ENCODE results near the gene RNASET2. TPM values are rescaled to one million over a fixed set of nuclear protein-coding genes. Genes with fewer than 3 reads are reported as not detected.
A peak's percentile ranks its signal among the peaks of the same experiment; 100 is the strongest.

RNASET2 gene, protein sequence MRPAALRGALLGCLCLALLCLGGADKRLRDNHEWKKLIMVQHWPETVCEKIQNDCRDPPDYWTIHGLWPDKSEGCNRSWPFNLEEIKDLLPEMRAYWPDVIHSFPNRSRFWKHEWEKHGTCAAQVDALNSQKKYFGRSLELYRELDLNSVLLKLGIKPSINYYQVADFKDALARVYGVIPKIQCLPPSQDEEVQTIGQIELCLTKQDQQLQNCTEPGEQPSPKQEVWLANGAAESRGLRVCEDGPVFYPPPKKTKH
- total RNA-seq, result 10 to 100 TPM; 29.1 to 56.7 (median 41.2) TPM

DNA sequence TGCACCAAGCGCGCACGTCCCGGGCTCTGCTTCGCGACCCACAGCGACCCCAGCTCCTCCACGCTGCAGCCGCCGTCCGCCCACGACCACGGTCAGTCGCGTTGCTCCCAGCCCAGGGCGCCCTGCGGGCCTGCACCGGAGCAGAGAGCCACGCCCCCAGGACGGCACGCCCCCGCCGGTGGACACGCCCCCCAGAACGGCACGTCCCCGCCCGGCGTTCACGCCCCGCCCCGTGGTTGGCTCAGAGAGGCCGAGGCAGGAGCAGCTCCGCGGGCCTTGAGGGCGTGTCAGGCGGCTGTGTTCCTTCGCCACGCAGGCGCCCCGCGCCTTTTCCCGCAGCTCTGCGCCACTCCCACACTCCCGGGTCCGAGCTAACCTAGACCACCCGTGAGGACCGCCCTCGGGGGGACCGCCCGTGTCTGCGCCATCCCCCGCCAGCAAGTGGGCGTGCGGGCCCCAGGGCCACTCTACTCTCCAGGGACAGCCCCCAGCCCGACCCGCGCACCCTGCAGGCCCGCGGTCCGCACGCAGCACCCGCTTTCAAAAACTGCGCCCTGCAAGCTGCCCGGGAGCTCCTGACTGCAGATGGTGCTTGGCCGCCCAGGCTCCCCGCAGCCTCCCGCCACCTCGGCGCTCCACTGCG, at the start of gene RNASET2:
Gene RNASET2 (minus strand): TSS at position 107 of the 643 bp plus-strand sequence. CDS start 368 bp downstream, outside the sequence.
- WGBS, 2 donors, result 3% methylated on average over 12 of the region's 71 CpGs; no CpG with 5 or more reads in 1 of the 2 donors
- TF ChIP-seq POLR2A (IDR thresholded peaks at IDR 0.05), result peak in 2 of 4 donors; percentile 57 to 94
- TF ChIP-seq, protein P1, sequence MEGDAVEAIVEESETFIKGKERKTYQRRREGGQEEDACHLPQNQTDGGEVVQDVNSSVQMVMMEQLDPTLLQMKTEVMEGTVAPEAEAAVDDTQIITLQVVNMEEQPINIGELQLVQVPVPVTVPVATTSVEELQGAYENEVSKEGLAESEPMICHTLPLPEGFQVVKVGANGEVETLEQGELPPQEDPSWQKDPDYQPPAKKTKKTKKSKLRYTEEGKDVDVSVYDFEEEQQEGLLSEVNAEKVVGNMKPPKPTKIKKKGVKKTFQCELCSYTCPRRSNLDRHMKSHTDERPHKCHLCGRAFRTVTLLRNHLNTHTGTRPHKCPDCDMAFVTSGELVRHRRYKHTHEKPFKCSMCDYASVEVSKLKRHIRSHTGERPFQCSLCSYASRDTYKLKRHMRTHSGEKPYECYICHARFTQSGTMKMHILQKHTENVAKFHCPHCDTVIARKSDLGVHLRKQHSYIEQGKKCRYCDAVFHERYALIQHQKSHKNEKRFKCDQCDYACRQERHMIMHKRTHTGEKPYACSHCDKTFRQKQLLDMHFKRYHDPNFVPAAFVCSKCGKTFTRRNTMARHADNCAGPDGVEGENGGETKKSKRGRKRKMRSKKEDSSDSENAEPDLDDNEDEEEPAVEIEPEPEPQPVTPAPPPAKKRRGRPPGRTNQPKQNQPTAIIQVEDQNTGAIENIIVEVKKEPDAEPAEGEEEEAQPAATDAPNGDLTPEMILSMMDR (IDR thresholded peaks at IDR 0.05), result no peak
- intact Hi-C loops (cut with DNase I), result no loop called here
- peaks cover 0 to 12% (median 0%) of the 10 kb centered on the region in 3 donors for H3K36me3 ChIP-seq
- H3K27ac ChIP-seq, result peak within 1 kb of the TSS; percentile 85 to 93 (median 88)
- peaks cover 7 to 51% (median 9%) of the 10 kb centered on the region in 3 donors for H3K4me1 ChIP-seq
- no peaks in the 10 kb centered on the region for H3K9me3 ChIP-seq
- H3K4me3 ChIP-seq, result peak within 1 kb of the TSS; percentile 64 to 95 (median 94)
- no peaks in the 10 kb centered on the region for H3K27me3 ChIP-seq
- DNase-seq, result peak; percentile 81

DNA sequence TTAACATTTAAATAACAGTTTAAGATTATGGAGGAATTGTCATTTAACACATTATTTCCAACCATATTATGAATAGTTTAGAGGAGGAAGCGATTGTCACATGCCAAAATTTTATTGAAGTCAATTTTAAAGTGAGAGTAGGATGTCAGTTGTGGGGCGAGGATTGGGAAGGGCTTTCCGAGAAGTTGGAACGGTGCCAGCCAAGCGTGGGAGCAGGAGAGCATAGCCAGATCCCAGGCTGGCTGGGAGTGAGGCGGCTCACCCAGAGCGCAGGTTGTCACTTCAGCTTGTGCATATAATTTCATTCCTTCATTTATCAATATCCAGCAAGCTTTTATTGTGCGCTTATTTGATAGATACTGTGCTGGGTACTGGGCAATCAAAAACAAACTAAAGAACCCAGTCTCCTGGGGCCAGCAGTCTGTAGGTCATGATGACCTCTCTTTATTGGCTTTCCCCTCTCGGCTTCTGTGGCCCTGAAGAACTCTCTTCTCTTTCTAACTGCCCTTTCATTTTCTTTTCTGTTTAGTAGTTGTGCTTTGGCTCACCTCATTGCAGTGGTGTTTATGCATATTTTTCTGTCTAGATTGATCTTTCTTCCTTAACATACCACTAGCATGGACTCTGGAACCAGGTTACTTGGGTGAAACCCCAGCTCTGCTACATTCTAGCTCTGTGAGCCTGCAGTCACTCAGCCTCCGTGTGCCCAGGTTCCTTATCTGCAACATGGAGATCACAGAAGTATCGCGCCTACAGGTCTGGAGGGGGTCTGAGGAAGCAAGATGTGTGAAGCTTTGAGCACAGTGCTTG, 49.2 kb upstream of the RNASET2 start:
- TF ChIP-seq, protein P1 (IDR thresholded peaks at IDR 0.05), result no peak
- TF ChIP-seq POLR2A (IDR thresholded peaks at IDR 0.05), result no peak
- intact Hi-C loops (cut with DNase I), result no loop called here
- H3K27ac ChIP-seq, result no peak overlapping the region
- H3K4me3 ChIP-seq, result no peak overlapping the region
- no peaks in the 10 kb centered on the region for H3K9me3 ChIP-seq
- peaks cover 0 to 49% (median 0%) of the 10 kb centered on the region in 3 donors for H3K36me3 ChIP-seq
- WGBS, 2 donors, result 71 to 77% methylated on average over 12 of the region's 12 CpGs
- H3K27me3 ChIP-seq, result no peaks in the 10 kb centered on the region
- peaks cover 0 to 14% (median 5%) of the 10 kb centered on the region in 3 donors for H3K4me1 ChIP-seq
- DNase-seq, result no peak

- H3K27me3 ChIP-seq, result no peaks in the 10 kb centered on the region
- 76 to 89% methylated on average over 2 of the region's 2 CpGs for WGBS, 2 donors
- H3K4me1 ChIP-seq, result peaks cover 0 to 36% (median 16%) of the 10 kb centered on the region in 3 donors
- DNase-seq, result no peak
- no peaks in the 10 kb centered on the region for H3K9me3 ChIP-seq
- no peak overlapping the region for H3K4me3 ChIP-seq
- H3K27ac ChIP-seq, result no peak overlapping the region
- TF ChIP-seq, protein P1 (IDR thresholded peaks at IDR 0.05), result no peak
- TF ChIP-seq POLR2A (IDR thresholded peaks at IDR 0.05), result no peak
- intact Hi-C loops (cut with DNase I), result no loop called here
- peaks cover 0 to 14% (median 0%) of the 10 kb centered on the region in 3 donors for H3K36me3 ChIP-seq
These were observed 44.4 kb upstream of the RNASET2 start for GRCh38 chr6:167000759-167001158.

- Histone ChIP-seq H3K4me1 (peaks cover 0 to 33% (median 16%) of the 10 kb centered on the region in 3 donors), H3K27me3 (no peaks in the 10 kb centered on the region), H3K27ac (peak overlapping the region; percentile 71 to 86 (median 82)), H3K4me3 (peak overlapping the region; percentile 90 to 99 (median 96)), H3K36me3 (peaks cover 0 to 8% (median 0%) of the 10 kb centered on the region in 3 donors), H3K9me3 (no peaks in the 10 kb centered on the region)
- WGBS, 2 donors, result 2 to 6% methylated on average over 5 to 10 of the region's 10 CpGs
- TF ChIP-seq, protein P1 (IDR thresholded peaks at IDR 0.05), result no peak
- TF ChIP-seq POLR2A (IDR thresholded peaks at IDR 0.05), result no peak
- intact Hi-C loops (cut with DNase I), result loop anchor here (10.0 kb wide), 1 partner anchor 225 kb away; no protein-coding TSS in a partner anchor
- no peak for DNase-seq
These were observed 43.5 kb upstream of the RNASET2 start for GRCh38 chr6:166999884-167000253.
